Activated CD4-positive, alpha-beta T cell treated with anti-CD3 and anti-CD28 coated beads for 48 hours (primary cell): ENCODE results near the gene NPL.

Source experiments
- DNase-seq: peaks from one replicate; pipeline ENCODE4 v3.0.0-alpha.2; 2020

Gene NPL

DNA sequence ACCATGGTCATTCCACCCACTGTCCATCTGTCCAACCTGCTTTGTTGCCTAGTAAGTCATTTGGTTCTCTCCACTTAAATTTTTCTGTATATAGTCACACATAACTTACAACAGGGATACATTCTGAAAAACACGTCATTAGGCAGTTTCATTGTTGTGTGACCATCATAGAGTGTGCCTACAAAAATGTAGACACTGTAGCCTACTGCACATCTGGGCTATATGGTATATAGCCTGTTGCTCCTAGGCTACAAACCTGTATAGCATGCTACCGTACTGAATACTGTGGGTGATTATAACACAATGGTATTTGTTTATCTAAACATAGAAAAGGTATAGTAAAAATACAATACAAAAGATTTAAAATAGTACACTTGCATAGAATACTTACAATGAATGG, 10.0 kb upstream of the NPL start:
- DNase-seq, result no peak

DNA sequence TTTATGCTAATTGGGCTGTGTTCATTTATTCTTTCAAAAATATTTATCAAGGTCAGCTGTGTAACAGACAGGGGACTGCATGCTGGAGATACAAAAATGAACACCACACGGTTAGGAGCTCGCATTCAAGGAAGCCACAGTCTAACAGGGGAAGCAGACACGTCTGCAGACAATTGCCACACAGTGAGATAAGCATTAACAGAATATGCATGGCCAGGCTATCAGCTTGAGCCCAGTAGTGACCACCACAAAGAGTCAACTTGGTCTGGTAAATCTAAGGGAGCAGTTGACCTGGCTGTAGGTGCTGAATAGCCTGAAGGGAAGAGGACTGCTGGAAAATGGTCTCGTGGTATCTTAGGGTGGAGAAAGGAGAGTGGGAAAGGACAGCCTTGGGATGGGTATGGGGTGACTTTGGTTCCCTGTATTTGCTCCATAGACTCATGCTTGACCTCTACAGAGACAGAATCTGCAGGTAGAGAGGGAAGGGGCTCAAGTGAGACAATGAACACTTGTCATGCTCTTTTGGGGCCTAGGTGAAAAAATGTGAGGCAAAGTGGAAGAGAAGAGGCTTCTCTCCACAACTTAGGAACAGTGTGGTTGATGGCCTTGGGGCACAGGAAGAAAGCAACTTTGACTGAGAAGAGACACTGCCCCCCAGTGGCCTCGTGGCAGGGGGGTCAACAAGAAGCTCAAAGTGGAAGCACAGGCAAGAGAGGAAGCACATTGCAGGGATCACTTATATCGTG, 7.6 kb upstream of the NPL start:
- peak; percentile 81 for DNase-seq

DNA sequence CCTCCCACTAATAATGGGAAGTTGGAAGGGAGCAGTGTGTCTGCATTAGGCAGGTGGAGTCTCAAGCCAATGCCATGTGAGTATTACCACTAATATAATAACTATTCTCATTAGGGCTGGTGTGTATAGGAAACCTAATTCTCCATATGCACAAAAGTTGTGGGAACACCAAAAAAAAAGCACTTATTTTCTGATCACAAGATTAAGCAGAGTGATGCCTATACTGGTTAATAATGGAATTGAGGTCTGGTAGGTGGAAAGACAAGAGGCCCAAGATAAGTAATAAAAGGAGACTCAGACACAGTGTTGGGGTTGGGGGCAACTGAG, 7.0 kb upstream of the NPL start:
- DNase-seq, result no peak

DNA sequence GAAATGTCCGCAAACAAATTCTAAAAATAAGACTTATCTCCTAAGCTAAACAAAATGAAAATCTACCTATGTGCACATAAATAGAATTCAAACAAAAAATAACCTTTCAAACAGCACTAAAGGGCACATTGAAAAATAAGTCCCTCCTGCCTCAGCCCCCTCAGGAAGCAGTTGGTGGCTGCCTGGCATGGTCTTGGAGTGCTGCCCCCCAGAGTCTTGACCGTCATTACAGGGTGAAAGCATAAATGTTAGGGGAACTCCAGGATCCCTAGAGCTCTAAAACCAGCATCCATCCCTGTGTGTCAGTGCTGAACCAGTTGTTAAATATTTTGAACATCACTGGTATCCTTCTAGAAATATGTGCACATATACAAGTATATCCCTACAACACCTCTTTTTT, 6.5 kb upstream of the NPL start:
- DNase-seq, result no peak

DNA sequence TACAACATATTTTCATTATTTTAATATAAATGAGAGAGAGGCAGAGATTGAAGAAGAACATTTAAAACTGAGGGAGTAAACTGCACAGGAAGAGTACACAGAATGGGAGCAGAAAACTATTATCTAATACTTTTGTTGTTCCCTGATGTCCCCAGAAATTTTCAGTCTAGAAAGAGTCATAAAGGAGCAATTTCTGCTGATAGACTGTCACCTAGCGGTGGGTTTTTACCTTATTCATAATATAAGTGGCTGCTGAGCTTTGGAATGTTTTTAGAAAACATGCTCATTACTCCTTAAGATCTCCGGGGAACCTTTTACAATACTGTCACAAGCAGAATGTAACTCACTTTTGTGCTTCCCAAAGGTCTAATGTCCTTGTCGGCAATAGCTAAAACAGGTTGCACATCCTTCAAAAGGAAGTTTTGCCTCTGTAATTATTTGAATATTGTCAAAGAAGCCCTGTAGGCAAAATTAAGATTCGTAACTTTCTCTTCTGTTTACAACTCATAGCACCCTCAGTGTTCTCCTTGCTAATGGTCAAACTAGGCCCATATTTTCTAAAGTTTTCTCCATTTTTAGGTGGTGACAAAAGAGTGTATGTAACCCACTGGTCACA, 4.9 kb upstream of the NPL start:
- no peak for DNase-seq

DNA sequence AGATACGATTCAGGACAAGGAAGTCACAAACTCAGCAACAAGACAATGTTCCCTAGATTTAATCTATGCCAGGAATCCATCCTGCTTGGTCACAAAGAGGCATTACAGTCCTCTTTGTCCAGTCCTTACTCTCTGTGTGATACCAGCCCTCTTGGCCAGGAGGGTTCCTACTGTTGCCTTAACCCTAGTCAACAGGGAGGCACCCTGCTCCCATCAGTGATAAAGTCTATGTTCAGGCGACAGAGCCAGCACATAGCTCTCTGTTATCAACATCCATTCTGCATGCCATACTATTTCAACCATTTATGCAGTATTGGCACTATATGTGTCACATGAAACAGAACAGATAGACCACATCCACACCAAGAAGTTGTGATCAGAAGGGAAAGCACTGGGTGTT, 4.4 kb upstream of the NPL start:
- no peak for DNase-seq

DNA sequence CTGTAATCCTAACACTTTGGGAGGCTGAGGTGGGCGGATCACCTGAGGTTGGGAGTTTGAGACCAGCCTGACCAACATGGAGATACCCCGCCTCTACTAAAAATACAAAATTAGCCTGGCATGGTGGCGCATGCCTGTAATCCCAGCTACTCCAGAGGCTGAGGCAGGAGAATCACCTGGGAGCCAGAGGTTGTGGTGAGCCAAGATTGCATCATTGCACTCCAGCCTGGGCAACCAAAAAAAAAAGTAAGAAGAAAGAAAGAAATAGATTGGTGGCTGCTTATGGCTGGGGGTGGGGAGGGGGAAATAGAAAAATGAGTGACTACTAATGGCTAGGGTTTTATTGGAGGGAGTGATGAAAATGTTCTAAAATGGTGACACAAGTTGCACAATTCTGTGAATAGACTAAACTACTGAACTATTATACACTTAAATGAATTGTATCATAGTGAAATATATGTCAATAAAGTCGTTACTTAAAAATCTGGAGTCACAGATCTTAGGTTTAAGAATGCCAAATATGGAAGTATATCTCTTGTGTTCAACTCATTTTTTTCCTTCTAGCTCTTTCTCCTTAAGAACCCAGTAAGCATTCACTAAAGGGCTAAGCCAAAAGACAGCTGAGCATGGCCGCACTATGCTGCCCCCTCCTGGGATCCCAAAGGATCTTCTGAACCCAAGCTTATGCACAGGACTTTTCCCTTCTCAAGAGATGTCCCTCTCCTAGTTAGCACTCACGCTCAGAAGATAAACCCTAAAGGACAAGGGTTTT, 3.2 kb upstream of the NPL start:
- peak; percentile 57 for DNase-seq

DNA sequence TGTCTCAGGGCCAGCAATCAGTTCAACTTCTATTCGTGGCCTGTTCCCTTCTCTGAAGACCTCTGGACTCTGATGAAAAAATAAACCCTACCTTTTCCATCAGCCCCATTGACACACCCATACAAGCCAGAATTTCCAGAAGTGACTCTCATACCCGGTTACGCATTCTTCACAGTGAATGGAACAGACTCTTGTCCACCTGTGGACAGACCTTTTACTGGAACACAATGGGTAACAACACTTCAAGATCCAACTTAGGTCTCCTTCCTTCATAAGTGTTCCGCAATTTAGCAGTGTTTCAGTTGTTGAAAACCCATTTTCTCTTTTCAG, 2.6 kb upstream of the NPL start:
- no peak for DNase-seq

DNA sequence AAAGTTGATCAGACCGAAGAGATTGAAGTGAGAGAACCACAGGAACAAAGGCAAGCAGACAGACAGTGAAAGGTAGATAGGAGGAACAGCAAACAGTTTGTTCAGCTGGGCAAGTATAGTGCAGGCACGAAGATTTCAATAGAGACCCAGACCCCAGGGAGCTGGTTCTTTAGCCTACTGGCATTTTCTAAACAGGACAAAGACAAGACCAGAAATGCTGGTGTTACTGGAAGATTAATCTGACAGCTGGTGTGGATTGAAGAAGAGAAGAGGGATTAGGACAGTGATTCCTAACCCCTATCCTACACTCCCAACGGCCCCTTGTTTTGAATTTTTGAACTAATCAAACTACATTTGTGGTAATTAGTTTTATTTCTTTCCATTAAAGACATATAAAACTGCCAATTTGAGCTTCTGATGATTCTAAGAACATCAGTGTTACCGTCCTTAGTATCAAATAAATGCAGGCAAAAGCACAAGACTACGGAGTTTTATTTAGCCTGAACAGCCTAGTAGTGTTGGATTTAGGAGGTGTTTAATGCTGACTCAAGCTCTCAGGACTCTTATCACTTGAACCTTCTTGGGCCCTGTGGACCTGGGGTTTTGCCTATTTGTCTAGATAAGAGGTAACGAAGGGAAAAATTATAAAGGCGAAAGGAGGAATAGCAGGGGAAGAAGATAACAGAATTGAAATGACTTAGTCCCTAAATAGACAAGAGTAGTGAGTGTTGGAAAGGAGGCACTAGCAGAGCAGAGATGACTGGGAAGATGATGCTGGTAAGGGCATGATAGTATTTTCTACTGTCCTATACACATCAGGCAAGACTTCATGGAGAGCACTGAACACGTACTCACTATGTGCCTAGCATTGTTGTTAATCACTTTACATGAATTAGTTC, 2.0 kb downstream of the NPL start:
- DNase-seq, result no peak

DNA sequence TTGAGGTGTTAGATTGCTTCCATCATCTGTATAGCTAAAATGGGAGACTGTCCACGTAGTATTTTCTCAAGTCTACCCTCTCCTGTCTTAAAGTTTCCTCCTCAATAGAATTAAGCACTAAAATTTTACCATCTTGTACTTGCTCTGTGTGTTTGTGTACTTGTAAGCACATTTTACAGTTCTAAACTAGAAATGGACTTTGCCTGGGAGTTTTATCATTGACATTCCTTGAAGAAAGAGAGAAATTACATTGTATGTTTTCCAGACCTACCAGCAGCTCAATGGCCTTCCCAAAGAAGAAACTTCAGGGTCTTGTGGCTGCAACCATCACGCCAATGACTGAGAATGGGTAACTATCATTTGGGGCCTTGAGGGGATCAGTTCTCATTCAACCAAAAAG, 4.5 kb downstream of the NPL start:
- no peak for DNase-seq

DNA sequence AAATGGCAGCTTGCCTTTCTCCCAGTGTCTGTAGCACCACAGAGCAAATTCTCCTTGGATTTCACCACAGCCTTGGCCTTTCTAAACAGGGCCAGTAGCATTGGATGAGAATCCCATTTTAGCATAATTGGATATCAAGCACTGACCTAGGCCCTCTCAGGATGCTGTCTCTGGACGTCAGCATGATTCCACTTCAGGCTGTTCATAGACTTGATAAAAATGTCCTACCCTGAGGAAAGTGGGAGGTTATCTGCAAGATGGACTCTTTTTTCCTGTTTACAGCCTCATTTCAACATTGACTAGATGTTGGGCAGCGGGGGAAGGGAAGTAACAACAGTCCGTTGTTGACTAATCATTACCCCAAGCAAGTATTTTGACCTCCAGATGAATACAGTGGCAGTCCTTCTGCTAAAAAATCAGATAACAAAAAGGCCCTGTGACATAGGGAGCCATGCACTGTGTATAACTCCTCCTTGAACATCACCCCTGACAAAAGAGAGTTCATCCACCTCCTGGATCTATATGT, 5.2 kb downstream of the NPL start:
- no peak for DNase-seq

DNA sequence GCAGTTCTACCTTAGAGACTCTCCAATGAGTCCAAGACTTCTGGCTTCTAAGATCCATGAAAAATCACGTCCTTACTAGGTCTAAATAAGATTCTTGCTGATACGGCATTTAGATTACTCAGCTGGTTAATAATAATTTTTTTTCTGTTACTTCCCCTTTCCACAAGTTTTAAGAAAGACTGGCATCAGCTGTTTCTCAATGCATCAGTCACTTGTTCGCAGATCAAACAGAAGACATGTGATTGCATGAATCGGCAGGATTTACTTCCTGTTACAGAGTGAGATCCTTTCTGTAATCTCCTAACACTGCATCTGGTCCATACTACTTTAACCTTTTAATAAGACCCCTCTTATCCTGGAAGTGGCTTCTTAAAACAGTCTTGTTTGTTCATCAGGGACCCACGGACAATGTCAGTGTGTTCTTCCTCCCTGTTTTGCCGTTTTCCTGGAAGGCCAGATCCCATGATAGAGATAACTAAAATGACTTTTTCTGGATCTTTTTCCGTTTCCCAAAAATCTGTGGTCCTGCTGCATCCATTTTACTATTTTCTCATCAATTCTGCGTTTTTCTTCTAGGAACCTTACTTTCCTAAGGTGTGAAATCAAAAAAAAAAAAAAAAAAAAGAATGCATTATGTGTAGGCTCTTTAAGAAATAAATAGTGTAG, 6.1 kb downstream of the NPL start:
- no peak for DNase-seq

DNA sequence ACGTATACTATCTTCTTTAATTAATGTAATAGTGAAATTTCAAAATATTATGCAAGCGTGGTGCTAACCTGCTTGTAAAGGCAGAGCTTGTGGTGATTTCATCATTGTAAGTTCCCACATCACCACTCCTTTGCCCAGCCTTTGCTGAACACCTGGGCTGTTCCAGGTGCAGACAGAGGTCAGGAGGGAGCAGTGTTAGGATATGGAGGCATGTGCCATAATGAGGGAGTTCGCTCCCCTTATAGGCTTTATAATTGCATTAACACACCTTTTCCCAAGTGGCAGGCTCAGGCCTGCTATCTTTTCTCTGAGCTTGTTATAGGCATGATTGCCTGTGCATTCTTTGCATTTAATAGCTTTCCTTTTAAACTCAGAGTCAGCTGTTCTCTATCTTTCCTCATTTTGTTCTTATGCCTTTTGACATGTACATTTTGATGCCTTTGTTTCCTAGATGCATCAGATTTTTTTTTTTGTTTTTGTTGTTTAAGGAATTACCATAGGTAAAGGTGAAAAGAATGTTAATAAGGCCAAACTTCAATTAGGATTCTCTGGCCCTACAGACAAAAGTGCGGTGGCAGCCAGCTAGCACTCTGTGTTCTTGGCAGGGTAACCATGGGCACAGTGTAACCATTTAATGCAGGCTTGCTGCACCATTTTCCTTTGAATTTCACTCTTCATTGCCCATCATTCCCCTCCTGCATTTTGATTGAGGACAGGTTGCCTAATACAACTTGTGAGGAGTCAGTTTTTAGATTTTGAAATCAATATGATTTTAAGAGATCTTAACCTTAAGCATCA, 12.6 kb downstream of the NPL start:
- no peak for DNase-seq

DNA sequence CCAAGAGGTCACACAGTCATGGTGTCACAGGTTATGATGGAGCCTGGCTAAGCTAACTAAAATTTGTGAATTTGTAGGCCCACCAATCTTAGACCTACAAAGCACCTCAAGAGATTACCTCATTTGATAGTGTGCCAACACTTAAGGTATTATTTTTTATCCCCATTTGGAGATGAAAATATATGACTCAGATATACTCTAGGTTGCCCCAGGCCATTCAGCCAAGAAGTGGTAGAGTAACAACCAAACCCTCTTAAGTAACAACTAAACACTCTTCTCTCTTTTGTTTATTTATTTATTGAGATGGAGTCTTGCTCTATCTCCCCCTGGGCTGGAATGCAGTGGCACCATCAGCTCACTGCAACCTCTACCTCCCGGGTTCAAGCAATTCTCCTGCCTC, 14.3 kb downstream of the NPL start:
- no peak for DNase-seq

DNA sequence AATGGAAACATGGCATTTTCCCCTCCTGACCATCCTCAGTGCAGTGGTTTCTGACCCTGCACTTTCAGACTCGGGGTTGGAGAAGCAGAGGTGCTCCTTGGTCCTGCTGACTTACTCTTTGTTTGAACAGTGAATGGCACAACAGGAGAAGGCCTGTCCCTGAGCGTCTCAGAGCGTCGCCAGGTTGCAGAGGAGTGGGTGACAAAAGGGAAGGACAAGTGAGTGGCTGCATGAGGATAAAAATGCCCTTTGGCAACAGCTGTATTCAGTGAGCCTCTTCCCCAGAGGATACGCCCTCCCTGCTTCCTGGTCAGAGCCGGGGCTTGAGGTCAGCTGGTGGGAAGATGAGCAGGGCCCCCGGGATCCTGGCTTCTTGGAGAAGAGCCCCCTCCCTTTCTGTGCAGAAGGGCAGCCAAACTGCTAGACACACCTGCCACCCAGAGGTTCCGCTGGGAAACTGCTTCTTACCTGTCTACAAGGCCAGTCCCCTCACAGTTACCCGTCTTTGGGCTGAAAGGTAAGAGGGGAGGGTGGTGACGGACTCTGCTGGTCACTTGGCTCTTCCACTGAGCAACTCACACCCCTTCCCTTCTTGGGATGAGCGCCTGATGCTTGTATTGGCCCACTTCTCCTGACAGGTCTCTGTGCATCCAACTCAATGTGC, 16.6 kb downstream of the NPL start:
- DNase-seq, result no peak

DNA sequence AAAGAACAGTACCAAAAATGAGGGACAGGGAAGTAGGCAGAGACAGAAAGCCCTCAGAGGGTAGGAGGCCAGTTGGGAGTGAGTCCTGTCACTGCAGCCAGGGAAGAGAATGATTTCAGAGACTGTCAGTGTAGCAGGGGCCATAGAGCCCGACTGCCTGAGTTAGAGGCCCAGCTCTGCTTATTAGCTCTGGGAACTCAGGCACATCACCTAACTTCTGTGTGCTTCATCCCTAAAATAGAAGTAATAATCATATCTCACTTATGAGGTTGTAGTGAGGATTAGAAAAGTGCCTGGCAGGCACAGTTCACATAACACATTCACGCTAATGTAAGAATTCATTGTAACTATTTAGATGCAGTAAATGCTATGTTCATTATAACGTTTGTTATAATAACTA, 18.3 kb downstream of the NPL start:
- DNase-seq, result no peak

DNA sequence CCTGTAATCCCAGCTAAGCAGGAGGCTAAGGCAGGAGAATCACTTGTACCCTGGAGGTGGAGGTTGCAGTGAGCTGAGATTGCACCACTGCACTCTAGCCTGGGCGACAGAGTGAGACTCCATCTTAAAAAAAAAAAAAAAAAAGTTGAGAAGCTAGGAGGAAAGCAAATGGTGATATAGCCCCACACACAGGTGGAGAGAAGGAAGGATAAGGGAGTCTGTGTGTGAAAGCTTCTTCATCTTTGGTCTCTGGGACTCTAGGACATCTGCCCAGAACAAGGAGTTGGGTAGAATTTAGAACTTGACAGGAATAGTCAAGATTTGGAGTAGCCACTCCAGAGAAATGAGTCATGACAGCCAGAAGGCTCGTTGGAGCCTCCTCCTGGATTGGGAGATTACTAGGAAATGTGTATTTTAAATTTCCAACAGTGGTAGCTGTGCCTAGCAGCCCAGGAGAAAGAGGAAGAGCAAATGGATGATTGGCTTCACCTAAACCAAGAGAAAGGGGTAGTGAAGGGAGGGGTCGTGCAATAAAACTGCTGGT, 19.9 kb downstream of the NPL start:
- no peak for DNase-seq

DNA sequence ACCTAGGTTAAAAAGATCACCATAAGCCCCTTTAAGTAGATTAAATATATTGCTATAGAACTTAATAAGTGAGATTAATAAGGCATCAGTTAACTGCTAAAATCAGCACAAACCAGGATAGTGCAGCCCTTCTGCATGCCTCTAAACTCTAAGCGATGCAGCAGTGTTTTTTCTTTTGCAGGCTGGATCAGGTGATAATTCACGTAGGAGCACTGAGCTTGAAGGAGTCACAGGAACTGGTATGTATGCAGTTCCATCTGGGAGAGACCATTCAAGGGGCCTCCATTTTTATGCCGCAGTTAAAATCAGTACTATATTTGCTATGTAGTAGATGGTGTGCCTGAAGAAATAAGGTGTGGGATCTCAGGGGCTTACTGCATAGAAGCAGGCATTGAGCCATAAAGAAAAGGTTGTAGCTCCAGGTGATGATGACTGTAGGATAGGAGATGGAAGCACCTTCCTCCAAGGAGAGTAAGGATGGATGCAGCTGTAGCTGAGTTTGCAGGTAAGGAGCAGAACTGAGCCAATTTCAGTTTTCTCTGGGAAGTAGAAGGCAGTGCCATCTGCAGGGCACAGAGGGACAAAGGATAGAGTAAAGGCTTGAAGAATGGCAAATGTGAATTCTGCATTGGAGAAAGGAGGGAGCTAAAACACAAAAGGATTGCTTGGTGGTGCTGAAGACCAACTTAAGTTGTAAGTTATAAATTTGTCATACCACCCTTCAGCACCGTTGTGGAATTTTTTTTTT, 22.6 kb downstream of the NPL start:
- DNase-seq, result no peak

DNA sequence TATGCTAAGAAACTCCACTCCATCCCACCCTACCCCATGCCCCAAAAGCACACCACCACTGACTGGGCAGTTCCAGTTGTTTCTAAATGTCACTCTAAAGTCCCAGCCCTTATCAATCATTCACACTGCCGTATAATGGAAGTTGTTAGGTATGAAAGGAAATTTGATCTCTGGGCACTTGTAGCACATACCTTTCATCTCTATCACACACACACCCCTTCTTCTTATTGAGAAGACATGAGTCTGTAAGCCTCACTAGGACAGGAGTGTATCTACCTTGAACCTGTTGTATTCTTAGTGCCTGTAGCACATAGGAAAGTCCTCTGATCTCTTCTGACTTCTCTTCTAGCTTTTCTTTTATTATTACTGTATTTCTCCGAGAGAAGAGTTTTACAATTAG, 27.3 kb downstream of the NPL start:
- DNase-seq, result no peak

DNA sequence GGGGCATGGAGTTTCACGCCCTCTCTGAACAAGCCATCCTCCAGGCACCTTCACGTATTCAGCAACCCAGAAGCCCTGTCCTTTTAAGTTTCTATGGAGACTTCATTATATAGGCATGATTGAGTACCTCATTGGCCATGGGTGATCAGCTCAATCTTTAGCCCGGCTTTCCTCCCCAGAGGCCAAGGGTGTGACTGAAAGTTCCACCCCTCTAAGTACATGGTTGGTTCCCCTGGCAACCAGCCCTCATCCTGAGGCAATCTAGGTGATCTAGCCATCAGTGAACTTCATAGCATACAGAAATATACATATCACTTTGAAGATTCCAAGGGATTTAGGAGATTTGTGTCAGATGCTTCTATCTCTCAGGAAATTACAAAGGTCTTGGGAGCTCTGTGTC, 28.2 kb downstream of the NPL start:
- DNase-seq, result no peak
